D721Med (cell line): Measurements from ENCODE around the gene IGLL5.

Experiments used
- DNase-seq: peaks from one replicate; pipeline ENCODE4 v3.0.0; 2011; ENCODE audit warnings: low spot score; ENCODE audit not compliant: insufficient read length
- FAIRE-seq: peaks from 2 replicates; lab custom pipeline; 2011; peaks lifted over from hg19 to GRCh38; lab: Jason Lieb, UNC
- CTCF ChIP-seq: IDR thresholded peaks from 2 replicates; pipeline ENCODE4 v1.5.1; 2012; ENCODE audit warnings: mild to moderate bottlenecking, control low read depth; ENCODE audit not compliant: insufficient read depth; ENCODE audit errors: missing control alignments

Gene IGLL5

GRCh38 chr22:22916215-22916951 lies 28.8 kb downstream of the IGLL5 start:
- DNase-seq (no peak), FAIRE-seq (no peak)
- no peak for TF ChIP-seq CTCF

- TF ChIP-seq CTCF: no peak
- DNase-seq (no peak), FAIRE-seq (no peak)
Observed at GRCh38 chr22:22916952-22917290, 29.3 kb downstream of the IGLL5 start.

DNA sequence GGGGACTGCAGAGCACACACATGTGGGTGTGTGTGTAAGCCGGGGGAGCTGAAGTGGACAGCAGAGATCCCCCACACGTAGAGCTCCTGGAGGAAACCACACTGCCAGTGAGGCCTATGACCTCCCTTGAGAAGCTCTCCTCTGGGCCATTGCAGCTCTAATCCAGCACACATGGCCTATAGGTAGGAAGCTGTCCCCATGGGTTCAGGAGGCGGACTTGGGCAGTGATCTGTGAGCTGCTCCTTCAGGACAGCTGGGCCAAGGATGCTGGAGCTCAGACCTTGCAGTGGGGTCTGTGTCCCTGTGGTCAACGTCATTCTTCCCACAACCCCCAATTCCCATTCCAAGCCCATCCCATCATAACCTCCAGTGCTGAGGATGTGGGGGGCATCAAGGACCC lies 29.8 kb downstream of the IGLL5 start:
- DNase-seq: no peak
- TF ChIP-seq CTCF: no peak
- FAIRE-seq: no peak

- DNase-seq (no peak), FAIRE-seq (no peak)
- TF ChIP-seq CTCF: no peak
Observed at GRCh38 chr22:22918297-22918965, 30.8 kb downstream of the IGLL5 start.

- FAIRE-seq: no peak
- no peak for TF ChIP-seq CTCF
- DNase-seq: no peak
Observed at GRCh38 chr22:22919041-22919440, 31.4 kb downstream of the IGLL5 start.

GRCh38 chr22:22920104-22920654 lies 32.6 kb downstream of the IGLL5 start:
- DNase-seq (no peak), FAIRE-seq (no peak)

More at GRCh38 chr22:22920104-22920654, 32.6 kb downstream of the IGLL5 start:
- TF ChIP-seq CTCF: no peak
